ENCODE data around the gene BSN.

GRCh38 chr3:49618412-49618811 lies 64.1 kb downstream of the BSN start:
- no peak for TF ChIP-seq CTCF (IDR thresholded peaks at IDR 0.05)
- TF ChIP-seq POLR2A (IDR thresholded peaks at IDR 0.05): no peak
- no peak for TF ChIP-seq POLR2AphosphoS5 (IDR thresholded peaks at IDR 0.05)
- no peak for TF ChIP-seq EP300 (IDR thresholded peaks at IDR 0.05)

Measured in gastroesophageal sphincter (tissue), 3 donors.